H9 (cell line): Measurements from ENCODE around the gene DOCK2. TPM values are rescaled to one million over a fixed set of nuclear protein-coding genes. Genes with fewer than 3 reads are reported as not detected.

Source experiments
- DNase-seq: peaks from one replicate; pipeline ENCODE4 v3.0.0-alpha.2; 2017
- H2AFZ ChIP-seq: one replicate; pipeline ENCODE4 v1.6.1; 2013; ENCODE audit warnings: mild to moderate bottlenecking, low read length, control low read depth, moderate library complexity
- H2AK5ac ChIP-seq: 2 replicates; pipeline ENCODE4 v1.6.1; 2013; ENCODE audit warnings: low read length, control low read depth, mixed read lengths; ENCODE audit not compliant: insufficient read length
- H2BK120ac ChIP-seq: one replicate; pipeline ENCODE4 v1.6.1; 2013; ENCODE audit warnings: low read depth, mild to moderate bottlenecking, low read length, control low read depth, inconsistent platforms; ENCODE audit not compliant: poor library complexity, severe bottlenecking
- H2BK12ac ChIP-seq: 2 replicates; pipeline ENCODE4 v1.6.1; 2013; ENCODE audit warnings: low read length, control low read depth, mixed read lengths, low read depth; ENCODE audit not compliant: insufficient read length
- H2BK15ac ChIP-seq: 2 replicates; pipeline ENCODE4 v1.6.1; 2013; ENCODE audit warnings: low read depth, low read length, control low read depth
- H2BK20ac ChIP-seq: one replicate; pipeline ENCODE4 v1.6.1; 2013; ENCODE audit warnings: low read depth, mild to moderate bottlenecking, low read length, control low read depth, inconsistent platforms; ENCODE audit not compliant: poor library complexity, severe bottlenecking
- H2BK5ac ChIP-seq: 2 replicates; pipeline ENCODE4 v1.6.1; 2013; ENCODE audit warnings: low read length, control low read depth, mixed read lengths; ENCODE audit not compliant: insufficient read length
- H3K14ac ChIP-seq: 2 replicates; pipeline ENCODE4 v1.6.1; 2013; ENCODE audit warnings: low read length, control low read depth; ENCODE audit not compliant: insufficient read depth
- H3K18ac ChIP-seq: 2 replicates; pipeline ENCODE4 v1.6.1; 2013; ENCODE audit warnings: low read depth, mild to moderate bottlenecking, mixed read lengths, low read length, control low read depth; ENCODE audit not compliant: insufficient read length
- H3K23ac ChIP-seq: 2 replicates; pipeline ENCODE4 v1.6.1; 2013; ENCODE audit warnings: low read length, control low read depth, mixed read lengths, low read depth; ENCODE audit not compliant: insufficient read length
- H3K23me2 ChIP-seq: 2 replicates; pipeline ENCODE4 v1.6.1; 2013; ENCODE audit warnings: low read depth, mild to moderate bottlenecking, mixed read lengths, low read length, control low read depth; ENCODE audit not compliant: insufficient read length, poor library complexity, severe bottlenecking
- H3K27ac ChIP-seq: 2 replicates; pipeline ENCODE4 v1.5.1; 2013; ENCODE audit warnings: low read length, control low read depth, mixed read lengths, low read depth; ENCODE audit not compliant: insufficient read length
- H3K27me3 ChIP-seq: 2 replicates; pipeline ENCODE4 v1.6.1; 2013; ENCODE audit warnings: low read length, control low read depth, inconsistent platforms; ENCODE audit not compliant: insufficient read depth
- H3K4ac ChIP-seq: 2 replicates; pipeline ENCODE4 v1.6.1; 2013; ENCODE audit warnings: low read depth, mild to moderate bottlenecking, control low read depth, inconsistent platforms, low read length, moderate library complexity
- H3K4me1 ChIP-seq: 2 replicates; pipeline ENCODE4 v1.6.1; 2013; ENCODE audit warnings: low read length, control low read depth, inconsistent platforms; ENCODE audit not compliant: insufficient read depth
- H3K4me2 ChIP-seq: 2 replicates; pipeline ENCODE4 v1.6.1; 2013; ENCODE audit warnings: low read length, control low read depth, mixed read lengths; ENCODE audit not compliant: insufficient read length, insufficient read depth
- H3K56ac ChIP-seq: 2 replicates; pipeline ENCODE4 v1.6.1; 2013; ENCODE audit warnings: low read depth, mild to moderate bottlenecking, mixed read lengths, low read length, control low read depth; ENCODE audit not compliant: insufficient read length
- H3K79me1 ChIP-seq: 2 replicates; pipeline ENCODE4 v1.6.1; 2013; ENCODE audit warnings: low read depth, mild to moderate bottlenecking, moderate library complexity, low read length, control low read depth, inconsistent platforms; ENCODE audit not compliant: insufficient read depth, poor library complexity, severe bottlenecking
- H3K79me2 ChIP-seq: 2 replicates; pipeline ENCODE4 v1.6.1; 2013; ENCODE audit warnings: low read length, control low read depth, inconsistent platforms; ENCODE audit not compliant: insufficient read depth
- H3K9ac ChIP-seq: 2 replicates; pipeline ENCODE4 v1.6.1; 2013; ENCODE audit warnings: low read length, control low read depth, mixed read lengths; ENCODE audit not compliant: insufficient read length; ENCODE audit errors: extremely low read depth
- H3K9me3 ChIP-seq: one replicate; pipeline ENCODE4 v1.6.1; 2013; ENCODE audit warnings: low read depth, low read length, inconsistent platforms; ENCODE audit not compliant: control insufficient read depth
- H3T11ph ChIP-seq: one replicate; pipeline ENCODE4 v1.6.1; 2013; ENCODE audit warnings: mild to moderate bottlenecking, low read length, control low read depth, inconsistent platforms
- H4K20me1 ChIP-seq: one replicate; pipeline ENCODE4 v1.6.1; 2013; ENCODE audit not compliant: control insufficient read depth, insufficient read length, insufficient read depth
- H4K5ac ChIP-seq: 2 replicates; pipeline ENCODE4 v1.6.1; 2013; ENCODE audit warnings: low read depth, mild to moderate bottlenecking, mixed read lengths, low read length, control low read depth; ENCODE audit not compliant: insufficient read length
- H4K8ac ChIP-seq: replicated peaks from 2 replicates; pipeline ENCODE4 v1.6.1; 2013; ENCODE audit warnings: low read length, control low read depth, mixed read lengths, low read depth; ENCODE audit not compliant: insufficient read length
- H4K91ac ChIP-seq: 2 replicates; pipeline ENCODE4 v1.6.1; 2013; ENCODE audit warnings: low read depth, mild to moderate bottlenecking, moderate library complexity, mixed read lengths, low read length, control low read depth; ENCODE audit not compliant: insufficient read length
- H3K27ac Mint-ChIP-seq, 3 experiments: 2 replicates in 2 of 3; 3 replicates in 1 of 3; pipeline ENCODE4 v1.8.0; 2020 to 2021; ENCODE audit warnings: mixed read lengths in 3 of 3, mild to moderate bottlenecking in 1 of 3, moderate library complexity in 1 of 3
- H3K27me3 Mint-ChIP-seq: 2 replicates; pipeline ENCODE4 v1.8.0; 2021; ENCODE audit warnings: low read depth, mild to moderate bottlenecking, moderate library complexity, mixed read lengths
- H3K36me3 Mint-ChIP-seq, 3 experiments: 2 replicates in 2 of 3; 3 replicates in 1 of 3; pipeline ENCODE4 v1.8.0; 2020 to 2021; ENCODE audit warnings: low read depth in 3 of 3, mixed read lengths in 3 of 3; ENCODE audit not compliant: insufficient read depth in 1 of 3
- H3K4me1 Mint-ChIP-seq, 2 experiments: 2 replicates each; pipeline ENCODE4 v1.8.0; 2020; ENCODE audit warnings: mixed read lengths in 2 of 2
- H3K4me3 Mint-ChIP-seq, 2 experiments: 2 replicates in 1 of 2; 3 replicates in 1 of 2; pipeline ENCODE4 v1.8.0; 2020 to 2021; ENCODE audit warnings: mild to moderate bottlenecking in 2 of 2, mixed read lengths in 2 of 2, moderate library complexity in 1 of 2
- H3K9me3 Mint-ChIP-seq, 2 experiments: 2 replicates in 1 of 2; 3 replicates in 1 of 2; pipeline ENCODE4 v1.8.0; 2020; ENCODE audit warnings: mild to moderate bottlenecking in 2 of 2, mixed read lengths in 2 of 2, moderate library complexity in 1 of 2
- WGBS: extraction: QIAGEN DNeasy Blood & Tissue Kit; methylation state at CpG from one replicate; pipeline ENCODE4 v1.1.7; 2013; ENCODE audit warnings: missing lambda C conversion rate, low lambda C conversion rate, mixed read lengths; ENCODE audit not compliant: insufficient read length; ENCODE audit errors: extremely low coverage; 5-methylcytosine and 5-hydroxymethylcytosine counted together
- total RNA-seq: library from RNA; stranded (reverse); gene quantifications from 2 replicates; pipeline ENCODE4 v1.2.1, GENCODE V29; 2021
- TF ChIP-seq, protein P1 (sequence below): fragments of 200-600 bp; sonication (generic); conservative IDR thresholded peaks from 3 replicates; pipeline ENCODE4 v1.8.0; 2021; ENCODE audit warnings: antibody characterized with exemption, mild to moderate bottlenecking

Gene DOCK2
- total RNA-seq, 1 experiment from 2014 or later = 7.8 TPM

DNA sequence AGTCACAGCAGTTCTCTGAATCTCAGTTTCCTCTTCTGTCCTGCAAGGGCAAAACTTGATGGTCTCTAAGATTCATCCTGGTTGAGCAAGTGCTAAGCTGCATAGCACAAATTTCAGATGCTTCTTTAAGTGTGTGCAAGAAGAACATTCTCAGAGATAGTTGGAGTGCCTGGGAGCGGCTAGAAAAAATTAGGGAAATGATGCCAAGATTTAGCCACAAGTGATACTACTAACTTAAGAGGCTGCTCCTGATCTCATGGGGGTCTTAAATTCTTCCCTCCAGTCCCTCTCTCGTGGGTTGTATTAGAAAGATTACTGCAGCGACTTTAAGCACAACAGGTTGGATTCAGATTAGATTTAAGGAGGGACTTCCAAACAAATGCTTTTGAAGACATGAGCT lies 319.1 kb downstream of the DOCK2 start:
- Mint-ChIP-seq H3K36me3 (no peaks in the 10 kb centered on the region), H3K4me1 (peaks cover 11% of the 10 kb centered on the region in 2 experiments; a peak in 3 of 4 replicates), H3K4me3 (no peak overlapping the region), H3K27ac (no peak overlapping the region), H3K9me3 (no peaks in the 10 kb centered on the region), H3K27me3 (peaks cover 2% of the 10 kb centered on the region; the same call in 1 of the 2 replicates)
- Histone ChIP-seq H3K23ac (no peak overlapping the region), H2AK5ac (no peak overlapping the region), H2BK5ac (no peak overlapping the region), H3K56ac (no peak overlapping the region), H3K79me2 (no peaks in the 10 kb centered on the region), H4K91ac (no peak overlapping the region), H2BK12ac (no peak overlapping the region), H2BK120ac (no peak overlapping the region), H4K5ac (no peak overlapping the region), H4K8ac (no peak overlapping the region), H3K79me1 (no peaks in the 10 kb centered on the region), H2BK15ac (no peak overlapping the region), H3T11ph (no peak overlapping the region), H3K27me3 (no peaks in the 10 kb centered on the region), H4K20me1 (no peaks in the 10 kb centered on the region), H3K9ac (no peak overlapping the region), H3K14ac (no peak overlapping the region), H3K18ac (no peak overlapping the region), H3K27ac (no peak overlapping the region), H2BK20ac (no peak overlapping the region), H3K4me2 (no peak overlapping the region), H3K9me3 (no peaks in the 10 kb centered on the region), H2AFZ (no peak overlapping the region), H3K23me2 (no peaks in the 10 kb centered on the region), H3K4me1 (peaks cover 2% of the 10 kb centered on the region; the same call in 1 of the 2 replicates), H3K4ac (no peak overlapping the region)
- WGBS = no CpG with 5 or more reads among the region's 3 CpGs
- DNase-seq = no peak
- TF ChIP-seq, protein P1, sequence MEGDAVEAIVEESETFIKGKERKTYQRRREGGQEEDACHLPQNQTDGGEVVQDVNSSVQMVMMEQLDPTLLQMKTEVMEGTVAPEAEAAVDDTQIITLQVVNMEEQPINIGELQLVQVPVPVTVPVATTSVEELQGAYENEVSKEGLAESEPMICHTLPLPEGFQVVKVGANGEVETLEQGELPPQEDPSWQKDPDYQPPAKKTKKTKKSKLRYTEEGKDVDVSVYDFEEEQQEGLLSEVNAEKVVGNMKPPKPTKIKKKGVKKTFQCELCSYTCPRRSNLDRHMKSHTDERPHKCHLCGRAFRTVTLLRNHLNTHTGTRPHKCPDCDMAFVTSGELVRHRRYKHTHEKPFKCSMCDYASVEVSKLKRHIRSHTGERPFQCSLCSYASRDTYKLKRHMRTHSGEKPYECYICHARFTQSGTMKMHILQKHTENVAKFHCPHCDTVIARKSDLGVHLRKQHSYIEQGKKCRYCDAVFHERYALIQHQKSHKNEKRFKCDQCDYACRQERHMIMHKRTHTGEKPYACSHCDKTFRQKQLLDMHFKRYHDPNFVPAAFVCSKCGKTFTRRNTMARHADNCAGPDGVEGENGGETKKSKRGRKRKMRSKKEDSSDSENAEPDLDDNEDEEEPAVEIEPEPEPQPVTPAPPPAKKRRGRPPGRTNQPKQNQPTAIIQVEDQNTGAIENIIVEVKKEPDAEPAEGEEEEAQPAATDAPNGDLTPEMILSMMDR = no peak
